Tongue (tissue), 2 donors: ENCODE measurements around the gene ITPRID2. TPM values are rescaled to one million over a fixed set of nuclear protein-coding genes. Genes with fewer than 3 reads are reported as not detected.
"Not testable (repeated sequence)": the region's sequence is repeated elsewhere in the genome, so short reads cannot be mapped to it uniquely, and the experiment has no call there.

Experiments used
- DNase-seq: peaks from one replicate; pipeline ENCODE4 v3.0.0-alpha.2; 2015
- total RNA-seq: library from RNA; depleted of rRNA; stranded (reverse); fragments of >200 nt; gene quantifications from one replicate; pipeline ENCODE4 v1.2.3, GENCODE V29; 2014

ITPRID2 gene
- total RNA-seq, 1 donor from 2014 or later, result 138 TPM

GRCh38 chr2:181916726-181917718 lies 25.5 kb downstream of the ITPRID2 start:
- no peak for DNase-seq

- no peak for DNase-seq
Observed at GRCh38 chr2:181918188-181918587, 26.7 kb downstream of the ITPRID2 start.

DNA sequence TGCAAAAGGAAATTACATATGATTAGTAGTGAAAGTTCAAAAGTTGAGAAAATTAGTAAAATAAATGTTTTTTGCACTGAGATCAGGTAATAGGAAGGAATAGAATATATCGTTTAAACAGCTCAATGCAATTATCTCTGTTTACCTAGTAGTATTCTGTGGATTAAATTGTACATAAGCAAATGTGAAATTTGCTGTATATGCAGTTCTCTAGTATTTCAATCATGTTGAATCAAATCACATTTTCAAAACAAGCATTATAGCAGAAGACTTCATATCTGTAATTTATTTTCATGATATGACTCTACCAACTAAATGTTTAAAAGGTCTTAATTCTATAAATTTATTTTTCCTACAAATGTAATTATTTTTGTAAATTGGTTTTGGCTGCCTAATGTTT lies 31.6 kb downstream of the ITPRID2 start:
- DNase-seq, result no peak

GRCh38 chr2:181924336-181924735 lies 32.8 kb downstream of the ITPRID2 start:
- peak; percentile 13 for DNase-seq

DNA sequence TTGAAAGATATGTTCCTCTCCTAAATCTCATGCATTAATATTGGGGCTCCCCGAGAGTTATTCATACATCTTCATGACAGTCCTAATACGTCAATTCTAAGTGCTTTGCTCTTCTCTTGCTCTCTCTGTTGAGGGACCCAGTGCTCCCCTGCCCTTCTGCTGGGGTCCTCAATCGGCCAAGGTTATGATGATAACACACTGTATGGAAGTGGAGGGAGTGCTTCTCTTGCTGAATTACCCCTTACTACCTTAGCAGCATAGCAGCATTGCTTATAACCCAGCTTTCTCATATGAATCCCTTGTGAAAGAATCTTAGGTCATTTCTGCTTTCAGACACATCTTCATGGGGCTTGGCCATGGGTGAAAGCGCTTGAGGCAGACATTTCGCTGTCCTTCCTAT lies 43.2 kb downstream of the ITPRID2 start:
- no peak for DNase-seq

GRCh38 chr2:181937473-181937872 lies 45.9 kb downstream of the ITPRID2 start:
- DNase-seq, result no peak

DNA sequence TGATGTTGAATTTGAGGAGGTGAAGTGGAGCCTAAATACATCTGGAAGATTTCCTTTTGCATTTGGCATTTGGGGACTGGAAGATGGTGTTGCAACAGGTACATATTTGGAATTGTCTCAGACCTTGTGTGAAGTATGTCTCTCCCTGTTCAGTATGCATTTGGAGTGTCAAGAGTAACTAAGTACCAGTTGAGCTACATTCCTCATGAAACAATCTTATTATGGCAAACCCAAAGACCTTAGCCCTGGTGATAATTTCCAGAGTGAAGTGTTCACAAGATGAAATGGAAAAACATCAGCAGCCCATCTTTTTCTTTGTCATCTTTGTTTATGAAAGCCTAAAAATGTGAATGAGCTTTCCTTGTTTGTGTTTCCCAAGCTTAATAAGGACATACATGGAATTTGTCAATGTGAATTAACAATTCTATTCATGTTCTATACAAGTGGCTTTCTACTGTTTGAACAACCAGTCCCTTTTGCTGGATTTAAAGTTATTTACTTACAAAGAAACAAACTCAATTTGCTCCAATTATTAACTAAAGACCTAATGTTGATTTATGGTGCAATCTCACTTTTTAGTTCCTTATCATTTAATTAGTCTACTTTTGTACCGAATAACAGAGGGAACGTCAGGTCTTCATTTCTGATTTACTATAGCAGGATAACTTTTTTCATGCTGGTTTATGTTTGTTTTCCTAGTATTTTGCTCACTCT lies 52.0 kb downstream of the ITPRID2 start:
- DNase-seq, result no peak

- no peak for DNase-seq
Observed at GRCh38 chr2:181944164-181944913, 52.8 kb downstream of the ITPRID2 start.

- DNase-seq, result no peak
Observed at GRCh38 chr2:181944914-181945291, 53.4 kb downstream of the ITPRID2 start.

GRCh38 chr2:181946444-181947127 lies 55.1 kb downstream of the ITPRID2 start:
- no peak for DNase-seq

GRCh38 chr2:181947273-181947672 lies 55.7 kb downstream of the ITPRID2 start:
- no peak for DNase-seq

- DNase-seq, result no peak
Observed at GRCh38 chr2:181948227-181948626, 56.7 kb downstream of the ITPRID2 start.

DNA sequence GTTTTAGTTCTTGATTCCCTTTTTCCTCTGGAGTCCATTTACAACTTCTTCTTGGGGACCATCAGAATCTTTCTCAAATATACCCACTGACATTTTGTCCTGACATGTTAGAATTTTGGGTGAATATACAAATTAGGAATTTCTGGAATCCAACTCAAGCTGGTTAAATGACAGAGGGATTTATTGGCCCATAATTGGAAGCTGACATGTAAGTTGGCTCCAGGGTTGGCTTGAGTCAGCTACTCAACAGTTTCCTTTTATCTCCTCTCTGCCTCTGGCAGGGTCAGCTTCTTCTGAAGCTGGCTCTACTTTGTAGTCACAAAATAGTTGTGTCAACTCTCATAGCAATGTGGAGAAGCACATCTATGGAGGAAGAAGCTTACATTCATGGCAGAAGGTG lies 57.5 kb downstream of the ITPRID2 start:
- no peak for DNase-seq

DNA sequence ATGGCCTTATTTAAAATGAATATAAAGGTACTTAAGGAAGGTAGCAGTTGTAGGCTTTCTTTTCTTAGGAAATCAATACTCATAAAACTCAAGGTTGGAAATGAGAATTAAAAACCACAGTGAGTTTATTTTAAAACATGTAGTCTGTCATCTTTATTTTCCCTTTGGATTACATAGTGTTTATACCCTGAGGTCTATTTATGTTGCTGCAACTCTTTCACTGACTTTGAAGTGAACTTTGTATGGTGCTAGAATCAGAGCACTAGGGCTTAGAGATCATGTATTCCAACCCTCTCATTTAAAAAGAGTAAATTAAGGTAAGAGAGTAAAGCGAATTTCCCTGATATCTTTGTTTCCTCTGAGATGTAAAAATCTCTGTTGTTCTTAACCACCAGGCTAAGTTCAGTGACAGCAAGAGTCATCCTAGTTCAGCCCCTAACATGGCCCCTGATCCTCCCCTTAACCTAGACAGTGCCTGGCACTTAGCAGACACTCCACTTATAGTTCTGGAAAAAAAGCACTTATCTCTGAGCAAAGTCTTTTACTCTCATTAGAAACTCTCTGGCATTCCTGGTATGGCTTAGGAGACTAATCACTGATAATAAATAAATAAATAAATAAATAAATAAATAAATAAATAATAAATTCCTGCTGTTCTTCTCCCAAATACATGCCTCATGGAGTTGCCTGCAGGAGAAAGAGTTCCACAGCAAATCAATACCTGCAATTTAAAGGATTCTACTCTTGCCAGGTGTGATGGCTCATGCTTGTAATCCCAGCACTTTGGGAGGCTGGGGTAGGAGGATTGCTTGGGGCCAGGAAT lies 61.1 kb downstream of the ITPRID2 start:
- DNase-seq, result peak; percentile 10

DNA sequence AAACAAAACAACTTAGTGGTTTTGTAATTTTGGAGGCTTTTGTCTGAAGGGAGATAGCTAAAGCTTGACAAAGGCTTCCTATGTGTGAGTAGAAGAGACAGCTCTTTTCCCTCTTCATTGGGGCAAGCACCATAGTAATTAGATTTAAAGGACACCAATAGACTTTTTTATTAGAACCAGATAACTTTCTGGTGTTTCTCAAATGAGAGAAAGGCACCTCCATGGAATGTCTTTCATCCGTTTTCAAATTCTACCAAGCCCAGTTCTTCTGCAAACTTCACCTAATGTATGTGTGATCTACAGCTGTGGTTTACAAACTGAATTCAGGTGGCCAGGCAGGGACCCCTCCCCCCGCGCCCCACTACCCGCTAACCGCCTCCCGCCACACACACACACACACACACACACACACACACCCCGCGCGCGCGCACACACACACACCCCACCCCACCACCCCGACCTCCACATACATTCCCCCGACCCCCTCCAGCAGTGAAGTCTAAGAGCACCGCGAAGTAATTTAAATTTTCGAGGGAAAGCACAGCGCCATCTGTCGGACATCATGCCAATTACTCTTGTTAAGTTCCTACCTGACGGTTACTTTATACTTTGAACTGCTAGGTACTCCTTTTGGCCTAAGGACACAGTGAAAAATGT lies 62.5 kb downstream of the ITPRID2 start:
- DNase-seq, result peak; percentile 85

DNA sequence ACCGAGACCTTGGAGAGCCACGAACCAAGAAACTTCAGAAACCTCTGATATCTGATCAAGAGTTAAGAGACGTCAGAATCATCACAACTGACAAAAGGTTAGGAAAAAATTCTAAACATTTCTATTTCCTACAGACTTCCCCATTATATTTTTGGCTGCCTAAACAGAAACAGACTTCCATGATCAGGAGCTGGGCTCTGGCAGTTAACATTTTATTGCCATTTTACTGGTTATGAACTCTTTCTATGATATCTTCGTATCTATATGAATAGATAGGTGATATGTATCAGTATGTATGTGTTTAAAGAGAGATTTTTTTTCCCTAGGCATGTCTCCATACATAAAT lies 63.0 kb downstream of the ITPRID2 start:
- DNase-seq, result no peak

GRCh38 chr2:181955010-181955409 lies 63.5 kb downstream of the ITPRID2 start:
- DNase-seq, result no peak

DNA sequence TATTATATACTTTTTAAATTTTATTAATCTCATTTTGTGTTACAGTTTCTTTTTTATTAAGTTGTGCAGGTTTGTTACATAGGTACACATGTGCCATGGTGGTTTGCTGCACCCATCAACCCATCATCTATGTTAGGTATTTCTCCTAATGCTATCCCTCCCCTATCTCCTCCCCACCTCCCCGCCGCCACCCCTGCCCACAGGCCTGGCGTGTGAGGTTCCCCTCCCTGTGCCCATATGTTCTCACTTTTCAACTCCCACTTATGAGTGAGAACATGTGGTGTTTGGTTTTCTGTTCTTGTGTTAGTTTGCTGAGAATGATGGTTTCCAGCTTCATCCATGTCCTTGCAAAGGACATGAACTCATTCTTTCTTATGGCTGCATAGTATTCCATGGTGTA lies 64.3 kb downstream of the ITPRID2 start:
- DNase-seq, result not testable (repeated sequence)

- DNase-seq, result no peak
Observed at GRCh38 chr2:181957668-181958067, 66.1 kb downstream of the ITPRID2 start.

GRCh38 chr2:181958726-181959125 lies 67.2 kb downstream of the ITPRID2 start:
- no peak for DNase-seq

DNA sequence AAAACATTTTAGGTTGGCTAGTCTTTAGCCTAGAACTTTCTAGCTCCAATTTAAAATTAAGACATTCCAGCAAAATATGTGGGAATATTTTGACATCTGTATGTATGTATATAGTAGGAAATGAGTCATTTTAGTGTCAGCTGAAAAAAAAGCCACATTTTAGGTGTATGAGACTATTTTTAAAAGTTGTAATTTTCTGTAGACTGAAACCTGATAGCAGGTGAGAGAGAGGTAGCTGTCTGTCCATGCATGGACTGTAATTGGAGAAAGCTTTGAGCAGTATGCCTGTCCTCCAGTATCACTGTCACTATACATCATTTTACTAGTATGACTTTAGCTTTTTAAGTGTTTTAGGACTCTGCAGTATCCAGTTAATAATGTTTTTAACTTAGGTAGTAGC lies 68.0 kb downstream of the ITPRID2 start:
- no peak for DNase-seq
